GM04504 (cell line): ENCODE results near the gene ABHD2.
A peak's percentile ranks its signal among the peaks of the same experiment; 100 is the strongest.

Experiments used
- DNase-seq: peaks from one replicate; pipeline ENCODE4 v3.0.0-alpha.2; 2012; ENCODE audit warnings: low read depth

The ABHD2 gene

GRCh38 chr15:89099968-89100367 is 11.7 kb downstream of the ABHD2 start:
- no peak for DNase-seq

GRCh38 chr15:89101302-89102193 is 13.3 kb downstream of the ABHD2 start:
- DNase-seq = peak; percentile 91

GRCh38 chr15:89103481-89104171 is 15.4 kb downstream of the ABHD2 start:
- no peak for DNase-seq

- no peak for DNase-seq
These were observed 15.9 kb downstream of the ABHD2 start for GRCh38 chr15:89104172-89104564.

GRCh38 chr15:89105147-89105546 is 16.9 kb downstream of the ABHD2 start:
- DNase-seq = peak; percentile 94

- DNase-seq = no peak
These were observed 17.9 kb downstream of the ABHD2 start for GRCh38 chr15:89106200-89106599.

GRCh38 chr15:89107984-89108383 is 19.7 kb downstream of the ABHD2 start:
- no peak for DNase-seq

GRCh38 chr15:89108835-89109234 is 20.6 kb downstream of the ABHD2 start:
- no peak for DNase-seq

GRCh38 chr15:89109238-89109637 is 21.0 kb downstream of the ABHD2 start:
- DNase-seq = no peak

- no peak for DNase-seq
These were observed 21.8 kb downstream of the ABHD2 start for GRCh38 chr15:89110060-89110459.

- no peak for DNase-seq
These were observed 23.1 kb downstream of the ABHD2 start for GRCh38 chr15:89111352-89111751.

GRCh38 chr15:89111961-89112340 is 23.7 kb downstream of the ABHD2 start:
- DNase-seq = no peak

GRCh38 chr15:89112341-89112971 is 24.2 kb downstream of the ABHD2 start:
- DNase-seq = no peak

- no peak for DNase-seq
These were observed 25.2 kb downstream of the ABHD2 start for GRCh38 chr15:89113296-89114024.

- DNase-seq = no peak
These were observed 26.7 kb downstream of the ABHD2 start for GRCh38 chr15:89114990-89115389.

GRCh38 chr15:89115547-89115946 is 27.3 kb downstream of the ABHD2 start:
- DNase-seq = no peak

GRCh38 chr15:89116404-89116803 is 28.1 kb downstream of the ABHD2 start:
- DNase-seq = no peak

- no peak for DNase-seq
These were observed 29.5 kb downstream of the ABHD2 start for GRCh38 chr15:89117790-89118189.

- DNase-seq = no peak
These were observed 30.3 kb downstream of the ABHD2 start for GRCh38 chr15:89118481-89118989.

GRCh38 chr15:89119489-89120478 is 31.5 kb downstream of the ABHD2 start:
- DNase-seq = no peak
